Activated naive CD4-positive, alpha-beta T cell treated with anti-CD3 and anti-CD28 coated beads, Interleukin-2, amount 50 U/mL, for 72 hours (primary cell): ENCODE measurements around the gene SLC16A11. TPM values are rescaled to one million over a fixed set of nuclear protein-coding genes. Genes with fewer than 3 reads are reported as not detected.
"Not testable (repeated sequence)": the region's sequence is repeated elsewhere in the genome, so short reads cannot be mapped to it uniquely, and the experiment has no call there.

Source experiments
- ATAC-seq, 2 donors: fragments of 150-1000 bp; cut with Tn5 transposase; 2 replicates each; pipeline ENCODE4 v1.10.0; 2021; ENCODE audit warnings: mild to moderate bottlenecking in 2 of 2, moderate library complexity in 2 of 2
- DNase-seq, 2 donors: peaks; one replicate each; pipeline ENCODE4 v3.0.0; 2021 to 2022; ENCODE audit warnings: low spot score in 2 of 2
- H3K27ac Mint-ChIP-seq, 2 donors: one replicate each; pipeline ENCODE4 v1.8.0; 2022; ENCODE audit warnings: mild to moderate bottlenecking in 2 of 2, mixed read lengths in 2 of 2
- H3K36me3 Mint-ChIP-seq, 2 donors: one replicate each; pipeline ENCODE4 v1.8.0; 2022; ENCODE audit warnings: mixed read lengths in 2 of 2
- H3K9me3 Mint-ChIP-seq, 2 donors: one replicate each; pipeline ENCODE4 v1.8.0; 2022; ENCODE audit warnings: mixed read lengths in 2 of 2
- total RNA-seq, 2 donors: library from RNA; stranded (reverse); gene quantifications; one replicate each; pipeline ENCODE4 v1.2.3, GENCODE V29; 2022

Gene SLC16A11
- total RNA-seq, 2 donors from 2014 or later = 0.30 to 1.1 TPM

DNA sequence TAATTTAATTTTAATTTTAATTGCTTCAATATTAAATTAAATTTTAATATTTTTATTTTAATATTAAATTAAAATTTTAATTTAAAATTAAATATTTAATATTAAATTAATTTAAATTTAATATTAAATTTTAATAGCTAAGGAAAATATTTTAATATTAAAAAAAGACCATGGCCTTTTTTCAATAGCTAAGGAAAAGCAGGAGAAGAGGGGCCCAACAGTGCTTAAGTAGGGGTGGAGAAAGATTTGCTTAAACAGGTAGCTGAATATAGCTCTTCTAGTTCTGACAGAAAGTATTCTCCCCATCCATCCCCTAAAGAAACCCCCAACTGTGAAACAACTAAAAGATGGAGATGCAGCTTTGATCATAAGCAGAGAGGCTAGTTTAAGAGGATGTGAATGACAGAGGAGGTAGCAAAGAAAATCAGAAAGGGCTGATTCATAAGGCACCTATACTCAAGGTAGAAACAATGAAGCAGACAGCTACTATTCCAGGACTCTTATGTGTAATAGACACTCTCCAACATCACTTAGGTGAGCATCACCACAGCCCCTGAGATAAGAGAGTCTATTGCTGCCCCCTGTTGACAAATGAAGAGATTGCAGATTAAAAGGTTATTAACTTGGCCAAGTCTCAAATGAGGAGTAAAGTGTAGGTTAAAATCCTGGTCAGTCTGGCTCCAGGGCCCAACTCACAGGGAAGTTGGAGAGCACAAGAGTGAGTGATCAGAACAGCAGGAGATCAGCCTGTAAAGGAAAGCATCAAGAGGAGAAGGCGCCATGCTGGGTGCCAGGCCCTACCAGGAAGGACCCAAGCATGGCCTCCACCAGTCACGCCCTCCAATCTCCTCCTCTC, 39.3 kb downstream of the SLC16A11 start:
- Mint-ChIP-seq H3K27ac (no peak overlapping the region), H3K9me3 (no peaks in the 10 kb centered on the region), H3K36me3 (peaks cover 0 to 9% of the 10 kb centered on the region in 2 donors)
- DNase-seq = peak in 1 of 2 donors; percentile 69
- peak; percentile 97 to 99 for ATAC-seq

DNA sequence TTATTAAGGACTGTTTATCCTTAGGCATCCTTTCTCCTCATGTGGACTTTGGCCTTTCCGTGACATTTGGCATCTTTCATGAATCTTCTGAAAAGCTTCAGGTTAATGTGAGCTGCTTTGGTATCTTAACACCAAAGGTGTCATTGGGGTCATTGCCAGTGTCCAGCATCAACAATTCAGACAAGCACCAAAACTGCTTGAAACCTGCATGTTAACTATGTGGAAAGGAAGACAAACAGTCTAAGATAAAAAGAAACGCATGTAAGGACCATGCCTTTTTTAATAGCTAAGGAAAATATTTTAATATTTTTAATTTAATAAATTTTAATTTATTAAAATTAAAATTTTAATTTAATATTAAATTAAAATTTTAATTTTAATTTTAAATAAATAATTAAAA, 40.1 kb downstream of the SLC16A11 start:
- DNase-seq (no peak), ATAC-seq (no peak)
- no peak overlapping the region for H3K27ac Mint-ChIP-seq
- H3K36me3 Mint-ChIP-seq = peaks cover 0 to 5% of the 10 kb centered on the region in 2 donors
- no peaks in the 10 kb centered on the region for H3K9me3 Mint-ChIP-seq

DNA sequence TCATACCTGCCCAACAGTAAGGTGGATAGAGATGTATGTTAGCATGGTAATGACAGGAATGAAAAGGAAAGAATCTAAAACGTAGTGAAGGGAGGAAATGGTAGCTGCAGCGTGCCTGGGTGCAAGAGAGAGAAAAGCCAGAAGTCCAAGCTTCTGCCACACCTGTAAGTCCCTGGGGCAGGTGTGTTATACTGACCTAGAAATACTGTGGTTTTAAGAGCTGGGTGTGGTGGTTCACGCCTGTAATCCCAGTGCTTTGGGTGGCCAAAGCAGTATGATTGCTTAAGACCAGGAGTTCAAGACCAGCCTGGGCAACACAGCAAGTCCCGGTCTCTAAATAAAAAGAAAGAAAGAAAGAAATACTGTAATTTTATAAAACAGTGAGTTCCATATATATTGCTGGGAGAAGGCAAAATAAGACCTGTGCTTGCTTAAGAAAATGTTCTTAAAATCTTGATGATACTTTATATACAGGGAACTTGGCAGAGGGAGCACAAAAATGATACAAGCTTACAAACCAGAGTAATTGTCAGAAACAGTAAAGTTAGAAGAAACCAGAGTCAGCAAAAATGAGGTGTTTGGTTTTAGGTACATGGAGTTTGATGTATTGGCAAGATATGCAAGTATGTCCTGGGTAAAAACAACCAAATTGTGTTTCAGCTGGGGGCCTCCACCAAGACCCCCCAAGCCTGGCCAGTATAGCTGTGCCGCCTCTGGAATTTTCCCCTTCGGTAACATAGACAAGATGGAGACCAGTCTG, 41.4 kb downstream of the SLC16A11 start:
- ATAC-seq = no peak
- Mint-ChIP-seq H3K36me3 (peaks cover 0 to 5% of the 10 kb centered on the region in 2 donors), H3K27ac (no peak overlapping the region), H3K9me3 (no peaks in the 10 kb centered on the region)
- DNase-seq = no peak

DNA sequence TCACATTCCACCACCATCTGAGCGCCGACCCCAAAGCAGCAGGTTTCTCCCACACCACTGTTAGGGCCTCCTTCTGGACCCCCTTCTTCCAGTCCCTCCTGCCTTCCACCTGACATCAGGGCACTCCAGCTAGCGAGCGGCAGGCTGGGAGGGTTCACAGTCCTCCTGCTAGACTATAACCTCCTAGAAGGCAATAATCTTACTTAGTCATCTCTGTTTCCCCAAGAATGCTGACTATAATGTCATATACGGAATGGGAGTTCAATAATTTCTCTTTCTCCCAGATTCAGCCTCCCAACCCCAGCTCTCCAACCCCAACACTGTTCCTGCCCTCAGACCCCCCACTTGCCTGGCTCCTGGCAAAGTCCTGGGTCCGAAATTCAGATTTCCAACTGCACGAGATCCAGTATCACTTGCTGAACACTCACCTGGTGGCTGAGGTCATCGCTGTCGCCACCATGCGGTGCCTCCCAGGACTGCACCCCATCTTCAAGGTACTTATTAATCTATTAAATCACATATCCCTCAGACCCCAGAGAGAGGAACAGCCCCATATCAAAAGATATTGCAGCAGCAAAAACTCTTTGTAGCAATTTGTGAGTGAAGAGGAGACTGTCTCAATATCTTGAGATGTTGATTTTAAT, 42.5 kb downstream of the SLC16A11 start:
- DNase-seq = peak in 1 of 2 donors; percentile 58
- peak overlapping the region in 1 of 2 donors; percentile 70 for H3K27ac Mint-ChIP-seq
- H3K36me3 Mint-ChIP-seq = peaks cover 0 to 5% of the 10 kb centered on the region in 2 donors

DNA sequence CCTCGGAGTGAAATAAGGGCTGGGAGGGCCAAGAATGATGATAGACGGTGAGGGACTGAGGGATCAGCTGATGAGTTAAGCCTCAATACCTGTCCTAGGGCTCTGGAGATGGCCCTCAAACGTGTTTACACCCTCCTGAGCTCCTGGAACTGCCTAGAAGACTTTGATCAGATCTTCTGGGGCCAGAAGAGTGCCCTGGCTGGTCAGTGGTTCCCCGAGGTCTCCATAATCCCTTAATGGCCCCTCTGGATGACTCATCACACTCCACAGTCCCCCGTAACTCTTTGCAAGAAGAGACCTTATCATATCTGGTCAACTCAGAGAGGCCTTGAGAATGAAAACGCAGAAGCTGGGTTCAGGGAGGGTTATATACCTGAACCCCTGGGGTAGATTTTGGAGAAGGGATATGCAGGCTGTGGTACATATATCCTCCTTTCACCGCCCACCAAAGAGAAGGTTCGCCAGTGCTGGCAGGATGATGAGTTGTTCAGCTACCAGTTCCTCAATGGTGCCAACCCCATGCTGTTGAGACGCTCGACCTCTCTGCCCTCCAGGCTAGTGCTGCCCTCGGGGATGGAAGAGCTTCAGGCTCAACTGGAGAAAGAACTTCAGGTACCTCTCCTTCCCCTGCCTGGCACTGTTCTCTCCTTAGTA, 44.9 kb downstream of the SLC16A11 start:
- DNase-seq = no peak
- Mint-ChIP-seq H3K36me3 (peaks cover 0 to 5% of the 10 kb centered on the region in 2 donors), H3K27ac (peak overlapping the region in 1 of 2 donors; percentile 7), H3K9me3 (no peaks in the 10 kb centered on the region)
- ATAC-seq = no peak

More for the DNA sequence above, 42.5 kb downstream of the SLC16A11 start:
- H3K9me3 Mint-ChIP-seq = no peaks in the 10 kb centered on the region
- ATAC-seq = no peak

DNA sequence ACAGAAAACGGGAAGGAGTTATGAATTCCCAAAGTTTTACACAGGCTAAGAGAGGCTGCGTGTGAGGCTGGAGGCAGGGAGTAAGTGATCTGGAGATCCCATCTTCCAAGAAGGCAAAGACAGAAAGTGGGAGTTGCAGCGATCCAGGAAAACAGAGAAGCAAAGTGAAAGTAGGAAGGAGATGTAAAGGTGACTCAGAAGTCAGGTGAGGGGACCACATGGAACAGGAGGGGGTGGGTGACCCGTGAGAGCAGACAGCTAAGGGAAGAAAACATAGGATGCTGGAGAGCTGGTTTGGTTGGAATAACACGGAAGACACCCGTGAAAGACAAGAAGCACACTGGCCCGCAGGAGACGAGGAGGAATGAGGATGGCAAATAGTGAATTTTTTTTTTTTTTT, 46.7 kb downstream of the SLC16A11 start:
- no peak overlapping the region for H3K27ac Mint-ChIP-seq
- no peak for ATAC-seq

DNA sequence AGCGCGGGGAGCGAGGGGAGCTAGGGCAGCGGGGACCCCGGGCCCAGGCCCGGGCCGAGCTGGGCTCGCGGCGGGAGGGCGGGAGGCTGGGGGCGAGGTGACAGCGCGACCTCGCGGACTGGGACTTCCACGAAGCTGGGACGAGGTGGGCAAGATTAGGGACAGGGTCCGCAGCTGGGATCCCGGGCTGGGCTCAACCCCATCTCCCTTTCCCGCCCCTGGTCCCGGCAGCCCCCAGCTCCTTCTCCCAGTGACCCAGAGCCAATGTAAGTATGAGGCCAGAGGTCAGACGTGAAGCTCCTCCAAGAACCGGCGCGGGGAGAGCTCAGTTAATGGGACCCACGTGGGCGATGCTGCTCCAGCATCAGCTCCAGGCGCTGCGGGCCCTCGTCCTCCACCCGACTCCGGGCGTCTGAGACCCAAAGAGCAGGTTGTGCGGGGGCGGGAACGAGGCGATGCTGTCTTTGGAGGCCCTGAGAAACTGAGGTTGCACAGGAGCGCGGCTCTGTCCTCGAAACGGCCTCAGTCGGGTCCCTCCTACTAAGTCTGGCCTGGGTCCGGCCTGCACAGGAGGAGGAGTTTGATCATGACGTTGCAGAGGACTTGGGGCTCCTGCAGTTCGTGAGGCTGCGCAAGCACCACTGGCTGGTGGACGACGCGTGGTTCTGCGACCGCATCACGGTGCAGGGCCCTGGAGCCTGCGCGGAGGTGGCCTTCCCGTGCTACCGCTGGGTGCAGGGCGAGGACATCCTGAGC, 47.5 kb downstream of the SLC16A11 start:
- ATAC-seq = no peak
- no peak for DNase-seq
- peaks cover 0 to 2% of the 10 kb centered on the region in 2 donors for H3K36me3 Mint-ChIP-seq
- H3K9me3 Mint-ChIP-seq = no peaks in the 10 kb centered on the region
- H3K27ac Mint-ChIP-seq = no peak overlapping the region

More for the DNA sequence above, 46.7 kb downstream of the SLC16A11 start:
- H3K36me3 Mint-ChIP-seq = peaks cover 0 to 5% of the 10 kb centered on the region in 2 donors
- no peak for DNase-seq
- no peaks in the 10 kb centered on the region for H3K9me3 Mint-ChIP-seq

DNA sequence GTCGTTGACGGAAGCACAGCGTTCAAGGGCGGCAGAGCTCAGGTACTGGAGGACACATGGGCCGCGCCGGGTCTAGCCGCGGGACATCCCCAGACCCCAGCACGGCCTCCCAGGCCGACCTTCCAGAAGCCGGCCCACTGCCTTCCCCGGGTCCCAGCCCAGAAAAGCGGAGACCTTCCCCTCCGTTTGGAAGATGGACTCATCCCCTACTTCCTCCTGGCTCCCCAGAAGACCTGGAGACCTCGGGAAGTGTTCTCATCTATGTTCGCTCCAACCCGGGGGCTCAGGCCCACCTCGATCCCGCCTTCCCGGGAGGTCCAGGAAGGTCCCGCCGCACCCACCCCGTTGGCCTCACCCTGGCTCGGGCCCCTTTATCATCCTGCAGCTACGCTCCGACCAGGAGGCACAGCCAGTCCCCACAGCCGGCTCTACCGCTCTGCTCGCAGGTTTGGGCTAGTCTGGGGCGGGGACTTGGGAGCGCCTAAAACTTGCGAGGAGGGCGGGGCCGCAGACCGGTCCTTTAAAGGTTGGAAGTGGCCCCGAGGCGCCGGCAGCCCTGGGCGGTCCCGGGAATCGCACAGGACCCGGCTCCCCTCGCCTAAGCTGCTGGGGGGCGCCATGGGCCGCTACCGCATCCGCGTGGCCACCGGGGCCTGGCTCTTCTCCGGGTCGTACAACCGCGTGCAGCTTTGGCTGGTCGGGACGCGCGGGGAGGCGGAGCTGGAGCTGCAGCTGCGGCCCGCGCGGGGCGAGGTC, 48.2 kb downstream of the SLC16A11 start, which contains the start of gene ALOX12:
ALOX12 (plus strand) TSS at position 550 of the 756 bp plus-strand sequence; CDS start at position 619, 69 bp downstream.
- H3K27ac Mint-ChIP-seq = no peak within 1 kb of the TSS
- no peaks in the 10 kb centered on the region for H3K36me3 Mint-ChIP-seq
- DNase-seq (no peak), ATAC-seq (no peak)
- H3K9me3 Mint-ChIP-seq = no peaks in the 10 kb centered on the region

DNA sequence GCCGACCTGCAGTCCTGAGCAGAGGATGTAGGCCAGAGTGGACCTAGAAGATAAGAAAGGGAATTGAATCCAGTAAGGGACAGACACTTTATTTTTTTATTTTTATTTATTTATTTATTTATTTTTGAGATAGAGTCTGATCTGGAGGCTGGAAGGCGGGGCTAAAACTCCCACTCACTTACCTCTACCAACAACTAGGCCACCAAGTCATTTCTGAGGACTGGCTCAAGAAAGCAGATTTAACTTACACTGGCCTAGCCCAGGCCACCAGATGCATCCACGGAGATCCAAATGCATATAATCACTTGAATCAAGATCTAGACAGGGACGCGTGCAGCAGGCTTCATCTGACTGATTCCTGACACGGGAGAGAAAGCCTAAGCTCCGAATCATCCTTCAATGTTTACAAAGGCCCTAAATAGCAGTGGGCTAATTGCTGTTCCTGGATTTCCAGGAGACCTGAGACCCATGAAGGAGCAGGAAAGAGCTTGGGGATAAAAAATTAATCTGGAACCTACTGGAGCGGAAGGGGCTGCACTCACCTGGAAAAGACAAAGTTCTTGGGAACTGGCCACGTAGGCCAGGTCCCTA, 49.1 kb downstream of the SLC16A11 start:
- DNase-seq (no peak), ATAC-seq (no peak)
- H3K36me3 Mint-ChIP-seq = no peaks in the 10 kb centered on the region
- H3K27ac Mint-ChIP-seq = no peak overlapping the region
- H3K9me3 Mint-ChIP-seq = no peaks in the 10 kb centered on the region

DNA sequence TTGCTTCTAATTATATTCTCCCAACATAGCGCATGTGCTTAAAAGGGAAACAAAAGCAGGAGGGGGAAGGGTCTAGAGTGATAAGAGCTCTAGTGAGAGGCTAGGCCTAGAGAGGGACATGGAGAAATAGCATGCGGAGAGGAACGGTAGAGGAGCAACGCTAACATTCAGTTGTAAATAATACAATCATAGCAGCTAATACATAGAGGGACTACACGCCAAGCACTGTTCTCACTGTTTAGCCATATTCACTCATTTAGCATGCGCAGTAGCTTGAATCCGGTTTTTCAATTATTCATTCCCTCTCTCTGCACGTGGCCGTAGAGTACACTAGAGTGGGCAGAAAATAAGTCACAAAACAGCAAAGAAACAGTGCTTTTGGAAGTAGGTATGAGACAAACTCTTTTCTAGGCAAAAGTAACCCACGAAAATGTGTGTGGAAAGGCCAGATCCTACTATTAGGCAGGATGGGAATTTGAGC, 49.7 kb downstream of the SLC16A11 start:
- H3K27ac Mint-ChIP-seq = no peak overlapping the region
- ATAC-seq (no peak), DNase-seq (no peak)
- no peaks in the 10 kb centered on the region for H3K9me3 Mint-ChIP-seq
- H3K36me3 Mint-ChIP-seq = no peaks in the 10 kb centered on the region

DNA sequence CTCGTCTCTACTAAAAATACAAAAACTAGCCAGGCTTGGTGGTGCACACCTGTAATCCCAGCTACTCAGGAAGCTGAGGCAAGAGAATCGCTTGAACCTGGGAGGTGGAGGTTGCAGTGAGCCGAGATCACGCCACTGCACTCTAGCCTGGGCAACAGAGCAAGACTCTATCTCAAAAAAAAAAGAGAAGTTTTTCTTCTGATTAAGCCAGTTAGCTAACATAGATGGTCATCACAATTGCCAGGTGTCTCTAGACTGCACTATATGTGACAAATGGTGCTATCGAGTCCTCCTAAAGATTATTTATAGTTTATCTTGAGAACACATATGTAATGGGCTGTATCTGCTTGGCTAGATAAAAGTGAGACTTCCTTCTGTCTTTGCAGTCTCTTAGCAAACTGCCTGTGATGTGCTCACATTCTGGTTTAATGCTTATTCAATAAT, 50.3 kb downstream of the SLC16A11 start:
- H3K9me3 Mint-ChIP-seq, H3K27ac Mint-ChIP-seq, ATAC-seq, DNase-seq, H3K36me3 Mint-ChIP-seq: not testable (repeated sequence)
